Stomach (tissue), 4 donors: ENCODE results near the gene SLC4A2.

Experiments
- CTCF ChIP-seq, 7 experiments: fragments of 450-650 bp in 4 of 7; fragments of 200-600 bp in 3 of 7; sonication (generic) in 3 of 7; IDR thresholded peaks; one replicate each; pipeline ENCODE4 v1.5.1; 2016 to 2019; ENCODE audit warnings: antibody characterized with exemption in 7 of 7, control low read depth in 2 of 7, mild to moderate bottlenecking in 1 of 7
- EP300 ChIP-seq: sonication (generic); formaldehyde crosslinking; IDR thresholded peaks from one replicate; pipeline ENCODE4 v1.6.1; 2017; ENCODE audit warnings: antibody characterized with exemption
- POLR2A ChIP-seq, 4 donors: fragments of 450-650 bp; IDR thresholded peaks; one replicate each; pipeline ENCODE4 v1.6.1; 2016; ENCODE audit warnings: antibody characterized with exemption in 4 of 4, control low read depth in 2 of 4, mild to moderate bottlenecking in 1 of 4, moderate library complexity in 1 of 4
- POLR2AphosphoS5 ChIP-seq, 3 donors: sonication (generic); formaldehyde crosslinking; IDR thresholded peaks; one replicate each; pipeline ENCODE4 v1.6.1; 2016; ENCODE audit warnings: antibody characterized with exemption in 3 of 3

DNA sequence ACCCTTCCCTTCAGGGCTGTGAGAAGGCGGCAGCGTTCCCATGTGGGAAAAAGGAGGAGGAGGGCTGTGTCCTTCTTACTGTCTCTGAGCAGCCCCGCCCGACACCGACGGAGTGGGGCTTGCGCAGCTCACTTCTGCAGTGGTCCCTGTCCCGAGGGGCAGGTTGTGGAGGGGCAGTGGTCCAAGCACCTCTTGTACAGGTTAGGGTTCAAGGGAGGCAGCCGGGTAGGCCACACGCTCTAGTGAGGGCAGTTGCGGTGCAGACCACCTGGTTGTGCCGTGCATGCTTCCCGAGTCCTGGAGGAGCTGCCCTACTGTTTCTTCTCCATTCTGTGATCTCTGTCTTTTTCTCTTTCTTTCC is 59.6 kb downstream of the SLC4A2 start:
- TF ChIP-seq CTCF (IDR thresholded peaks at IDR 0.05) (no peak), POLR2A (IDR thresholded peaks at IDR 0.05) (no peak), POLR2AphosphoS5 (IDR thresholded peaks at IDR 0.05) (no peak), EP300 (no peak)
